Endothelial cell of umbilical vein (primary cell): Measurements from ENCODE around the gene MALL. TPM values are rescaled to one million over a fixed set of nuclear protein-coding genes. Genes with fewer than 3 reads are reported as not detected.
A peak's percentile ranks its signal among the peaks of the same experiment; 100 is the strongest.

Source experiments
- BruUV-seq: library from RNA; stranded (reverse); fragments of 400-500 nt; replicated peaks from 2 replicates; lab custom pipeline; 2021; lab: Mats Ljungman, UMichigan
- CTCF ChIA-PET: fragments of 300-600, 350-600 bp; sonication (Branson Sonifier 250); formaldehyde crosslinking; loops from one replicate; lab custom pipeline; 2021; ENCODE audit warnings: antibody characterized with exemption, inconsistent platforms; lab: Charles Lee
- POLR2A ChIA-PET: fragments of 300-600, 350-600 bp; sonication (Branson Sonifier 250); formaldehyde crosslinking; loops from one replicate; lab custom pipeline; 2021; ENCODE audit warnings: antibody characterized with exemption, inconsistent platforms; lab: Charles Lee
- DNase-seq: peaks from one replicate; pipeline ENCODE4 v3.0.0-alpha.2; 2011; ENCODE audit warnings: low read depth, low spot score
- FAIRE-seq: peaks from 2 replicates; lab custom pipeline; 2011; peaks lifted over from hg19 to GRCh38; lab: Jason Lieb, UNC
- H2AFZ ChIP-seq: 2 replicates; pipeline ENCODE4 v1.6.0; 2012; ENCODE audit warnings: low read depth, low read length, control low read depth, inconsistent platforms
- H3K27ac ChIP-seq: 2 replicates; pipeline ENCODE4 v1.5.1; 2011; ENCODE audit warnings: low read depth, mild to moderate bottlenecking, control low read depth, low read length, moderate library complexity; ENCODE audit not compliant: insufficient read depth
- H3K27me3 ChIP-seq, 2 experiments: 2 replicates each; pipeline versions ENCODE4 v1.6.0 to v1.6.1; 2011; ENCODE audit warnings: low read length in 2 of 2, mixed read lengths in 1 of 2; ENCODE audit not compliant: control insufficient read depth in 2 of 2, insufficient read depth in 2 of 2
- H3K36me3 ChIP-seq, 2 experiments: 2 replicates in 1 of 2; 3 replicates in 1 of 2; pipeline ENCODE4 v1.5.1; 2011; ENCODE audit warnings: low read length in 2 of 2, mild to moderate bottlenecking in 1 of 2, moderate library complexity in 1 of 2; ENCODE audit not compliant: control insufficient read depth in 2 of 2, insufficient read depth in 2 of 2; ENCODE audit errors: extremely low read depth in 1 of 2
- H3K4me1 ChIP-seq: 3 replicates; pipeline ENCODE4 v1.5.1; 2011; ENCODE audit warnings: mild to moderate bottlenecking, low read length; ENCODE audit not compliant: control insufficient read depth, insufficient read depth; ENCODE audit errors: extremely low read depth
- H3K4me2 ChIP-seq: 2 replicates; pipeline ENCODE4 v1.6.1; 2011; ENCODE audit warnings: low read length, control low read depth, mixed read lengths; ENCODE audit not compliant: insufficient read depth
- H3K4me3 ChIP-seq, 3 experiments: fragments of 200-600 bp in 1 of 3; sonication (generic), shearing (Covaris generic) in 1 of 3; replicated peaks in 1 of 3; 2 replicates each; pipeline ENCODE4 v1.5.1; 2011 to 2016; ENCODE audit warnings: control low read depth in 3 of 3, low read length in 3 of 3, mild to moderate bottlenecking in 2 of 3, inconsistent platforms in 1 of 3, low read depth in 1 of 3, moderate library complexity in 1 of 3; ENCODE audit not compliant: insufficient read depth in 1 of 3
- H3K79me2 ChIP-seq: 2 replicates; pipeline ENCODE4 v1.6.0; 2012; ENCODE audit warnings: low read length, inconsistent platforms; ENCODE audit not compliant: control insufficient read depth, insufficient read depth
- H3K9ac ChIP-seq: replicated peaks from 2 replicates; pipeline ENCODE3; 2011; ENCODE audit warnings: low read length, control low read depth; ENCODE audit not compliant: insufficient read depth; ENCODE audit errors: extremely low read depth
- H3K9me1 ChIP-seq: replicated peaks from 3 replicates; pipeline ENCODE4 v1.6.0; 2011; ENCODE audit warnings: mild to moderate bottlenecking, low read length; ENCODE audit not compliant: control insufficient read depth, insufficient read depth; ENCODE audit errors: extremely low read depth
- H3K9me3 ChIP-seq: replicated peaks from 2 replicates; pipeline ENCODE4 v1.5.1; 2012; ENCODE audit warnings: low read length, inconsistent platforms; ENCODE audit not compliant: control insufficient read depth, insufficient read depth
- H4K20me1 ChIP-seq: replicated peaks from 2 replicates; pipeline ENCODE3; 2011; ENCODE audit warnings: mild to moderate bottlenecking, low read length; ENCODE audit not compliant: control insufficient read depth, insufficient read depth; ENCODE audit errors: extremely low read depth
- EZH2 ChIP-seq: IDR thresholded peaks from 2 replicates; pipeline ENCODE4 v1.6.1; 2012; ENCODE audit warnings: borderline replicate concordance, low read depth, mild to moderate bottlenecking, moderate library complexity, low read length, inconsistent platforms; ENCODE audit not compliant: severe bottlenecking
- FOS ChIP-seq: IDR thresholded peaks from 2 replicates; pipeline ENCODE4 v1.6.1; 2011; ENCODE audit warnings: mild to moderate bottlenecking, low read length, moderate library complexity, borderline replicate concordance; ENCODE audit not compliant: insufficient read depth
- GATA2 ChIP-seq: IDR thresholded peaks from 2 replicates; pipeline ENCODE4 v1.7.0; 2011; ENCODE audit warnings: low read depth, mild to moderate bottlenecking, moderate library complexity, mixed read lengths, low read length; ENCODE audit not compliant: insufficient read length, insufficient read depth
- JUN ChIP-seq: IDR thresholded peaks from 2 replicates; pipeline ENCODE4 v1.6.1; 2011; ENCODE audit warnings: borderline replicate concordance, low read depth; ENCODE audit not compliant: insufficient read length, insufficient read depth
- MAX ChIP-seq: IDR thresholded peaks from 2 replicates; pipeline ENCODE4 v1.6.1; 2011; ENCODE audit not compliant: insufficient read depth, insufficient read length
- POLR2A ChIP-seq: IDR thresholded peaks from 2 replicates; pipeline ENCODE4 v1.6.1; 2012; ENCODE audit warnings: low read depth, mild to moderate bottlenecking, control low read depth, low read length
- POLR2AphosphoS5 ChIP-seq: IDR thresholded peaks from 2 replicates; pipeline ENCODE4 v1.6.1; 2012; ENCODE audit warnings: low read depth, mild to moderate bottlenecking, control low read depth, low read length, moderate library complexity; ENCODE audit not compliant: insufficient read depth
- dilution Hi-C: fragments of 300-500 bp; cut with MboI; formaldehyde crosslinking; loops from one replicate; pipeline ENCODE4 v1.15.0; 2019; ENCODE audit warnings: low sequenced_read_pairs; ENCODE audit not compliant: extremely low pct_ligation_motif_present
- intact Hi-C: fragments of 100-400 bp; cut with micrococcal nuclease; formaldehyde crosslinking; loops from one replicate; pipeline ENCODE4 v1.10.0; 2022
- polyA plus RNA-seq, 4 experiments: library from polyadenylated mRNA; depleted of rRNA in 3 of 4; stranded (reverse) in 3 of 4; unstranded in 1 of 4; fragments of >200 nt; gene quantifications; 2 replicates each; pipeline versions ENCODE4 v1.2.1 to v1.2.3, GENCODE V29; 2011 to 2012; ENCODE audit warnings: missing spikeins in 1 of 4
- total RNA-seq: library from RNA; stranded (reverse); gene quantifications from 2 replicates; pipeline ENCODE4 v1.2.3, GENCODE V29; 2021
- TF ChIP-seq, protein P1 (sequence below), 2 donors: IDR thresholded peaks; 1 replicate in 1 of 2; 2 replicates in 1 of 2; pipeline ENCODE4 v1.5.1; 2011; ENCODE audit warnings: low read length in 2 of 2, mild to moderate bottlenecking in 2 of 2, moderate library complexity in 2 of 2, control low read depth in 1 of 2, inconsistent platforms in 1 of 2, low read depth in 1 of 2; ENCODE audit not compliant: insufficient read depth in 1 of 2; ENCODE audit errors: extremely low read depth in 1 of 2

Gene MALL
- total and polyA plus RNA-seq, 2 donors (not counting 3 experiments of a cell fraction or from before 2014, with no cell fraction given): 31.5 to 114 TPM

GRCh38 chr2:110106642-110107041, 9.0 kb downstream of the MALL start:
- no peaks in the 10 kb centered on the region for H3K9me1 ChIP-seq
- H4K20me1 ChIP-seq: no peaks in the 10 kb centered on the region
- H3K4me3 ChIP-seq: no peak overlapping the region
- ChIA-PET CTCF (interaction anchor here (2.4 to 2.5 kb wide), 2 partner anchors 9 to 50 kb away, joined by 23 to 51 read pairs; partner anchors contain the start of gene MALL), POLR2A (interaction anchor here (0.6 to 1.1 kb wide), 2 partner anchors 11 to 43 kb away, joined by 3 to 5 read pairs; no protein-coding TSS in a partner anchor)
- intact Hi-C loops (loop anchor here (1.0 kb wide), 1 partner anchor 10 kb away; no protein-coding TSS in a partner anchor), dilution Hi-C loops (no loop called here)
- H3K36me3 ChIP-seq: peaks cover 0 to 6% of the 10 kb centered on the region in 2 experiments
- H3K27ac ChIP-seq: peak overlapping the region; percentile 95
- TF ChIP-seq FOS (no peak), EZH2 (no peak), JUN (no peak), MAX (no peak), POLR2A (no peak), GATA2 (no peak), POLR2AphosphoS5 (no peak)
- TF ChIP-seq, protein P1, sequence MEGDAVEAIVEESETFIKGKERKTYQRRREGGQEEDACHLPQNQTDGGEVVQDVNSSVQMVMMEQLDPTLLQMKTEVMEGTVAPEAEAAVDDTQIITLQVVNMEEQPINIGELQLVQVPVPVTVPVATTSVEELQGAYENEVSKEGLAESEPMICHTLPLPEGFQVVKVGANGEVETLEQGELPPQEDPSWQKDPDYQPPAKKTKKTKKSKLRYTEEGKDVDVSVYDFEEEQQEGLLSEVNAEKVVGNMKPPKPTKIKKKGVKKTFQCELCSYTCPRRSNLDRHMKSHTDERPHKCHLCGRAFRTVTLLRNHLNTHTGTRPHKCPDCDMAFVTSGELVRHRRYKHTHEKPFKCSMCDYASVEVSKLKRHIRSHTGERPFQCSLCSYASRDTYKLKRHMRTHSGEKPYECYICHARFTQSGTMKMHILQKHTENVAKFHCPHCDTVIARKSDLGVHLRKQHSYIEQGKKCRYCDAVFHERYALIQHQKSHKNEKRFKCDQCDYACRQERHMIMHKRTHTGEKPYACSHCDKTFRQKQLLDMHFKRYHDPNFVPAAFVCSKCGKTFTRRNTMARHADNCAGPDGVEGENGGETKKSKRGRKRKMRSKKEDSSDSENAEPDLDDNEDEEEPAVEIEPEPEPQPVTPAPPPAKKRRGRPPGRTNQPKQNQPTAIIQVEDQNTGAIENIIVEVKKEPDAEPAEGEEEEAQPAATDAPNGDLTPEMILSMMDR (IDR thresholded peaks at IDR 0.05; ENCODE audit: extremely low read depth in 1 of 2, insufficient read depth in 1 of 2, low read depth in 1 of 2, low read length in 2 of 2): no peak
- FAIRE-seq (no peak), DNase-seq (peak; percentile 68)
- peak overlapping the region; percentile 68 for H3K9ac ChIP-seq
- peak overlapping the region; percentile 33 for H2AFZ ChIP-seq
- H3K4me2 ChIP-seq: peak overlapping the region; percentile 49
- peaks cover 65% of the 10 kb centered on the region for H3K79me2 ChIP-seq
- H3K4me1 ChIP-seq: peaks cover 67% of the 10 kb centered on the region
- no peaks in the 10 kb centered on the region for H3K9me3 ChIP-seq
- H3K27me3 ChIP-seq: no peaks in the 10 kb centered on the region
- TSS peak; percentile 20 for BruUV-seq
